GM21526 (cell line): ENCODE results near the gene SLC25A51.

ENCODE experiments used
- ATAC-seq: cut with Tn5 transposase; IDR thresholded peaks from one replicate; pipeline ENCODE4 v1.9.1; 2021; ENCODE audit warnings: moderate library complexity; ENCODE audit not compliant: unreplicated experiment, low FRiP score

The SLC25A51 gene

DNA sequence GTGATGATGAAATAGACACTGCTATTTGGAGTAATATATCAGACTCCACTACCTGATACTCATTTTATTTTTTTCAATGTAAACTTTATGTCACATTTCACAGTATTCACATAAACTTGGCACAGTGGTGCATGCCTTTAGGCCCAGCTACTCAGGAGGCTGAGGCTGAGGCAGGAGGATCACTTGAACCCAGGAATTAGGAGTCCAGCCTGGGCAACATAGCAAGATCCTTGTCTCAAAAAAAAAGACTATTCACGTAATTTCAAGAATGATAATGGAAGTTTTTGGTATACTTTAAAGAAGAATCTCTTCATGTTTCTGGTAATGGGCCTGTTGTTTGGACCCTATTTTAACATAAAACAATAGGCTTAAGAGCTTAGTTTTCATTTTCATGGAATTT lies 47.4 kb downstream of the SLC25A51 start:
- ATAC-seq: no peak

GRCh38 chr9:37852222-37852621 lies 51.7 kb downstream of the SLC25A51 start:
- ATAC-seq: no peak

DNA sequence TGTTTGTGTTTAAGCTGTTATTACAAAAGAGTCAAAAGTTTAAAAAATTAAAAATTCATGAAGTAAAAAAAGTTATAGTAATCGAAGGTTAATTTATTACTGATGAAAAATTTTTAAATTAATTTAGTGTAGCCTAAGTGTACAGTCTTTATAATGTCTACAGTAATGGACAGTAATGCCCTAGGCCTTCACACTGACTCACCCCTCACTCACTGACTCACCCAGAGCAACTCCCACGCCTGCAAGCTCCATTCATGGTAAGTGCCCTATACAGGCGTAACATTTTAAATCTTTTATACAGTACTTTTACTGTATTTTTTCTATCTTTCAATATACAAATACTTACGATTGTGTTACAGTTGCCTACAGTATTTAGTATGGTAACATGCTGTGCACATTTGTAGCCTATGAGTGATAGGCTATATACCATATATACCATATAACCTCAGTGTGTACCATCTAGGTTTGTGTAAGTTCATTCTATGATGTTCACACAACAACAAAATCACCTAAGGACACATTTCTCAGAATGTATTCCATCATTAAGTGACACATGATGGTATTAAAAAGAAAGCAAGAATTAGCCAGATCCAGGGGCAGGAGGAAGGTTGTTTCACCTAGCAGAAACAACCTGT lies 63.2 kb downstream of the SLC25A51 start:
- ATAC-seq: no peak

DNA sequence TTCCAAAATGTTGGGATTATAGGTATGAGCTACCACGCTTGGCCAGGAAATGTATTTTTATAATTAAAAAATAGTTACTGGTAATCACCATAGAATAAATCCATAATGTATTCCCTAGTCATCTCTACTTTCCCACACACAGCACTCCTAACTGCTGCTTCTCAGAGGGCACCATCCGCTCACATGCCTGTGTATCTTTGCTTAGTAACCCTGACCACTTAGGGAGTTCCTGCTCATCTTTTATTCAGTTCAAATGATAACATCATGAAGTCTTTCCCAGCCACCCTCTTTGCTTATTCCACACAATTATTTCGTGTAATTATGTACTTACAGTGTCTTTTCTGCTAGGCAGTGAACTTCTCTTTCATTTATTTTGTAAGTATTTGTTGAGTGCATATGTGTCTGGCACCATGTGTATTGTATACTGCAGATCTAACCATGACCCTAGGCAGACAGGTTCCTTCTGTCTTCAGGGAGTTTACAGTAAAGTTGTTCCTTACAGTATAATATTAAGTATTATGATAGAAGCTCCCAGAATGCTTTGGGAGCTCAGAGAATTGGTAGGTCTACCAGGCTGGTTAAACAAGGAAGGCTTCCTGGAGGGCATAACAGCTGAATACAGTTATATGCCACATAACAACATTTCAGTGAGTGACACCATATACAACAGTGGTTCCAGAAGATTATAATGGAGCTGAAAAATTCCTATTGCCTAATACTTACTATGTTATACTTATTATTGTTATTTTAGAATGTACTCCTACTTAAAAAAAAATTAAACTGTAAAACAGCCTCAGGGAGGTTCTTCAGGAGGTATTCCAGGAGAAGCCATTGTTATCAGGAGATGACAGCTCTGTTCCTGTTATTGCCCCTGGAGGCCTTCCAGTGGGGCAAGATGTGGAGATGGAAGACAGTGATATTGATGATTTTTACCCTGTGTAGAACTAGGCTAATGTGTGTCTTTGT lies 64.1 kb downstream of the SLC25A51 start:
- ATAC-seq: no peak
